ACC112 (cell line): ENCODE results near the gene ZFP91.

Experiments used
- H2AFZ ChIP-seq: fragments of 200-600 bp; sonication (generic); one replicate; pipeline ENCODE4 v1.6.0; 2017; ENCODE audit warnings: antibody characterized with exemption, low read length; ENCODE audit not compliant: unreplicated experiment
- H3K27ac ChIP-seq: fragments of 200-600 bp; sonication (generic); 2 replicates; pipeline ENCODE4 v1.5.1; 2014; ENCODE audit warnings: low read depth, mild to moderate bottlenecking, antibody characterized with exemption, low read length, moderate library complexity
- H3K27me3 ChIP-seq: fragments of 200-600 bp; sonication (generic); 2 replicates; pipeline ENCODE4 v1.6.1; 2014; ENCODE audit warnings: mild to moderate bottlenecking, antibody characterized with exemption, low read length, moderate library complexity, mixed read lengths; ENCODE audit not compliant: insufficient read depth
- H3K36me3 ChIP-seq: fragments of 200-600 bp; sonication (generic); 2 replicates; pipeline ENCODE4 v1.6.1; 2016; ENCODE audit warnings: mild to moderate bottlenecking, antibody characterized with exemption, low read length, moderate library complexity, mixed read lengths; ENCODE audit not compliant: insufficient read depth
- H3K4me1 ChIP-seq: fragments of 200-600 bp; sonication (generic); one replicate; pipeline ENCODE4 v1.6.1; 2016; ENCODE audit warnings: low read length, mixed read lengths; ENCODE audit not compliant: insufficient read depth, unreplicated experiment, control insufficient read depth
- H3K4me3 ChIP-seq: fragments of 200-600 bp; sonication (generic); 2 replicates; pipeline ENCODE4 v1.5.1; 2014; ENCODE audit warnings: mild to moderate bottlenecking, low read depth, low read length
- H3K79me2 ChIP-seq: fragments of 200-600 bp; sonication (generic); one replicate; pipeline ENCODE4 v1.6.0; 2016; ENCODE audit warnings: low read length; ENCODE audit not compliant: control insufficient read depth, unreplicated experiment, insufficient read depth

The ZFP91 gene

GRCh38 chr11:58613228-58613627, 34.4 kb downstream of the ZFP91 start:
- peaks cover 21% of the 10 kb centered on the region for H3K79me2 ChIP-seq
- H3K27ac ChIP-seq: no peak overlapping the region
- no peak overlapping the region for H3K4me3 ChIP-seq
- no peak overlapping the region for H2AFZ ChIP-seq
- peaks cover 51% of the 10 kb centered on the region for H3K36me3 ChIP-seq
- peaks cover 20% of the 10 kb centered on the region for H3K4me1 ChIP-seq
- H3K27me3 ChIP-seq: no peaks in the 10 kb centered on the region

DNA sequence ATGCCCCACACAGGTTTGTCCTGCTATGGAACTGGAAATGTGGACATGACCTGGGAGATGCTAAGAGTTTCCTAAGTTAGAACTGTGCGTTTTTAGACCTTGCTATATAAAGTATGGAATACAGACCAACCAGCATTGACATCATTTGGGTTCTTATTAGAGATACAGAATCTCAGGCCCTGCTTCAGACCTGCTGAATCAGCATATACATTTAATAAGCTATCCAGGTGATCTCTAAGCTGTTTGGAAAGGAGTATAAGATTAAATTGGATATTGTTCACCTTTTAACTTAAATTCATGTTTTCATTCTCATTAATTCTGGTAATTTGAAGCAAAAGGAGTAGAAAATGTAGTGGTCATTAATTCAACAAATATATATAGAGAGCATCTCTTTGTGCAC, 36.7 kb downstream of the ZFP91 start:
- peaks cover 18% of the 10 kb centered on the region for H3K79me2 ChIP-seq
- peaks cover 59% of the 10 kb centered on the region for H3K36me3 ChIP-seq
- peaks cover 36% of the 10 kb centered on the region for H3K4me1 ChIP-seq
- no peaks in the 10 kb centered on the region for H3K27me3 ChIP-seq
- no peak overlapping the region for H3K4me3 ChIP-seq
- peak overlapping the region; percentile 57; the same call in 1 of the 2 replicates for H3K27ac ChIP-seq
- no peak overlapping the region for H2AFZ ChIP-seq

GRCh38 chr11:58616594-58616993, 37.7 kb downstream of the ZFP91 start:
- H3K27ac ChIP-seq: peak overlapping the region; percentile 57
- H2AFZ ChIP-seq: no peak overlapping the region
- H3K4me3 ChIP-seq: no peak overlapping the region
- no peaks in the 10 kb centered on the region for H3K27me3 ChIP-seq
- peaks cover 18% of the 10 kb centered on the region for H3K79me2 ChIP-seq
- H3K36me3 ChIP-seq: peaks cover 59% of the 10 kb centered on the region
- H3K4me1 ChIP-seq: peaks cover 36% of the 10 kb centered on the region

DNA sequence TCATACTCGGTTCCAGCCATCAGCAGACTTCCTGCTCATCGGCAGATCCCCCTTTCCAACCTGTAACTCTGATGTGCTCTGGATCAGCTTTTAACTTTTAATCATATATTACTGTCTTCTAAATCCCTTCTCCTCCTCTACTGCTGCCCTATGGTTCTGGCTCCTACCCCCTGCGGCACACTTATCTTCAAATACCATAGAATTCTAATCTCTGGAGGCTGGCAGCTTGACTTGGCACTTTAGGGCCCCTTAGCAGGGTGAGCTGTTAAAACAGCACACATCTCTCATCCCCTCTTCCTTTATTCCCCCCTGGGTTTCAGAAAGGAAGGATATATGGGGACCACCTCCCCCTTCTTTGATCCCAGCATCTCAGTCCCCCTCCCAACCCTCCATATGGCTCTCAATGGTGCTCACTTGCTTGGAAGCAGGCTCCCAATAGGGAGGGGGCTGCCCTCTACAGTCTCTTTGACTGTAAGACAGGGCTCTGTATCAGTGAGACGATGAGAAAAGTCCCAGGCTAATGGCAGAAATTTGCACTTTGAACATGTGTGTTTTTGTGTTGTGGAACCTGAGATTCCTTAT, 39.2 kb downstream of the ZFP91 start:
- Histone ChIP-seq H3K27me3 (no peaks in the 10 kb centered on the region), H2AFZ (no peak overlapping the region), H3K36me3 (peaks cover 55% of the 10 kb centered on the region), H3K79me2 (peaks cover 22% of the 10 kb centered on the region), H3K4me3 (no peak overlapping the region), H3K4me1 (peaks cover 42% of the 10 kb centered on the region), H3K27ac (peak overlapping the region; percentile 30; the same call in 1 of the 2 replicates)

GRCh38 chr11:58621586-58622262, 42.9 kb downstream of the ZFP91 start:
- Histone ChIP-seq H3K79me2 (peaks cover 15% of the 10 kb centered on the region), H3K27me3 (no peaks in the 10 kb centered on the region), H3K27ac (no peak overlapping the region), H3K4me1 (peaks cover 49% of the 10 kb centered on the region), H2AFZ (no peak overlapping the region), H3K4me3 (no peak overlapping the region), H3K36me3 (peaks cover 51% of the 10 kb centered on the region)

DNA sequence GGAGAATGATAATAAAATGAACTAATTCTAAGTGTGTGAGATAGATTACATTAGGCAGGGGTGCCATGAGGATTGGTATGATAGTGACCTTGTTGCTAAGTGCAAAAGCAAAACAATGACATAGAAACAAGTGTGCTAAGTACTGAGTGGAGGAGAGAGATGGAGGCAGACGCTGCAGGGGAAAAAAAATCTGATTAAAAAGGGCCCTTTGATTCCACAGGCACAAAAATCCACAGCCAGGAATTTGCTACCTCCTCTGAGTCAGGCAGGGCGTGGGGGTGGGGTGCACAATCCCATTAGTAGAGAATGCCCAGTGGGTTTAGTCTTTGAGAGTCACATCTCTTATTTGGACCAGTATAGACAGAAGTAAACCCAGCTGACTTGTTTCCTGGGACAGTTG, 43.5 kb downstream of the ZFP91 start, which contains the start of gene CNTF:
Gene CNTF (plus strand): TSS at position 322 of the 400 bp plus-strand sequence. CDS start 88 bp downstream, outside the sequence.
- H3K4me1 ChIP-seq: peaks cover 51% of the 10 kb centered on the region
- no peak within 1 kb of the TSS for H2AFZ ChIP-seq
- no peak within 1 kb of the TSS for H3K27ac ChIP-seq
- peaks cover 47% of the 10 kb centered on the region for H3K36me3 ChIP-seq
- H3K79me2 ChIP-seq: peaks cover 15% of the 10 kb centered on the region
- H3K27me3 ChIP-seq: no peaks in the 10 kb centered on the region
- no peak within 1 kb of the TSS for H3K4me3 ChIP-seq

- H2AFZ ChIP-seq: no peak overlapping the region
- peak overlapping the region; percentile 98 for H3K27ac ChIP-seq
- no peak overlapping the region for H3K4me3 ChIP-seq
- H3K36me3 ChIP-seq: peaks cover 34% of the 10 kb centered on the region
- no peaks in the 10 kb centered on the region for H3K27me3 ChIP-seq
- H3K79me2 ChIP-seq: peaks cover 9% of the 10 kb centered on the region
- peaks cover 52% of the 10 kb centered on the region for H3K4me1 ChIP-seq
Observed at GRCh38 chr11:58625086-58625485, 46.2 kb downstream of the ZFP91 start.

- Histone ChIP-seq H3K4me3 (no peak overlapping the region), H2AFZ (no peak overlapping the region), H3K27ac (peak overlapping the region; percentile 98), H3K36me3 (peaks cover 26% of the 10 kb centered on the region), H3K79me2 (peaks cover 9% of the 10 kb centered on the region), H3K4me1 (peaks cover 52% of the 10 kb centered on the region), H3K27me3 (no peaks in the 10 kb centered on the region)
Observed at GRCh38 chr11:58625826-58626460, 47.1 kb downstream of the ZFP91 start.

- no peak overlapping the region for H2AFZ ChIP-seq
- H3K27ac ChIP-seq: peak overlapping the region; percentile 98
- H3K79me2 ChIP-seq: peaks cover 9% of the 10 kb centered on the region
- H3K4me3 ChIP-seq: peak overlapping the region; percentile 60; the same call in 1 of the 2 replicates
- no peaks in the 10 kb centered on the region for H3K27me3 ChIP-seq
- peaks cover 24% of the 10 kb centered on the region for H3K36me3 ChIP-seq
- peaks cover 52% of the 10 kb centered on the region for H3K4me1 ChIP-seq
Observed at GRCh38 chr11:58626934-58627483, 48.1 kb downstream of the ZFP91 start.

- Histone ChIP-seq H3K4me1 (peaks cover 47% of the 10 kb centered on the region), H2AFZ (no peak overlapping the region), H3K27me3 (no peaks in the 10 kb centered on the region), H3K4me3 (peak overlapping the region; percentile 60), H3K36me3 (peaks cover 11% of the 10 kb centered on the region), H3K79me2 (peaks cover 5% of the 10 kb centered on the region), H3K27ac (peak overlapping the region; percentile 98)
Observed at GRCh38 chr11:58628446-58628845, 49.6 kb downstream of the ZFP91 start.
